Measurements from ENCODE around the gene TP53RK. TPM values are rescaled to one million over a fixed set of nuclear protein-coding genes. Genes with fewer than 3 reads are reported as not detected.

TP53RK gene
- total RNA-seq, 1 donor from 2014 or later: 19.5 TPM

GRCh38 chr20:46710153-46710913, 21.1 kb upstream of the TP53RK start:
- peaks cover 33% of the 10 kb centered on the region for H3K4me1 Mint-ChIP-seq
- no peak for DNase-seq (ENCODE audit: low read depth, low spot score)
- H3K36me3 Mint-ChIP-seq (ENCODE audit: low read depth): peaks cover 2% of the 10 kb centered on the region
- no peak for TF ChIP-seq CTCF (conservative IDR thresholded peaks at IDR 0.05)
- H3K9me3 Mint-ChIP-seq: no peaks in the 10 kb centered on the region
- H3K4me3 Mint-ChIP-seq: peak overlapping the region; percentile 90
- peak overlapping the region; percentile 82 for H3K27ac Mint-ChIP-seq (ENCODE audit: unreplicated experiment)
- no peaks in the 10 kb centered on the region for H3K27me3 Mint-ChIP-seq (ENCODE audit: low read depth)

GRCh38 chr20:46709459-46710152, 20.4 kb upstream of the TP53RK start, which contains the start of gene SLC2A10:
Gene SLC2A10 (plus strand): TSS chr20:46709649. CDS start chr20:46709737, 88 bp downstream.
- no peaks in the 10 kb centered on the region for H3K9me3 Mint-ChIP-seq
- peaks cover 2% of the 10 kb centered on the region for H3K36me3 Mint-ChIP-seq (ENCODE audit: low read depth)
- peaks cover 33% of the 10 kb centered on the region for H3K4me1 Mint-ChIP-seq
- no peak for TF ChIP-seq CTCF (conservative IDR thresholded peaks at IDR 0.05)
- peak within 1 kb of the TSS; percentile 90 for H3K4me3 Mint-ChIP-seq
- H3K27me3 Mint-ChIP-seq (ENCODE audit: low read depth): no peaks in the 10 kb centered on the region
- peak; percentile 65 for DNase-seq (ENCODE audit: low read depth, low spot score)
- H3K27ac Mint-ChIP-seq (ENCODE audit: unreplicated experiment): peak within 1 kb of the TSS; percentile 97

- peaks cover 2% of the 10 kb centered on the region for H3K36me3 Mint-ChIP-seq (ENCODE audit: low read depth)
- no peaks in the 10 kb centered on the region for H3K9me3 Mint-ChIP-seq
- peak overlapping the region; percentile 90 for H3K4me3 Mint-ChIP-seq
- H3K4me1 Mint-ChIP-seq: peaks cover 38% of the 10 kb centered on the region
- DNase-seq (ENCODE audit: low read depth, low spot score): no peak
- H3K27me3 Mint-ChIP-seq (ENCODE audit: low read depth): no peaks in the 10 kb centered on the region
- H3K27ac Mint-ChIP-seq (ENCODE audit: unreplicated experiment): peak overlapping the region; percentile 97
- no peak for TF ChIP-seq CTCF (conservative IDR thresholded peaks at IDR 0.05)
These were observed 19.8 kb upstream of the TP53RK start for GRCh38 chr20:46709055-46709458.

- no peaks in the 10 kb centered on the region for H3K27me3 Mint-ChIP-seq (ENCODE audit: low read depth)
These were observed 19.1 kb upstream of the TP53RK start for GRCh38 chr20:46708172-46708860.

More at GRCh38 chr20:46708172-46708860, 19.1 kb upstream of the TP53RK start:
- Mint-ChIP-seq H3K9me3 (no peaks in the 10 kb centered on the region), H3K27ac (ENCODE audit: unreplicated experiment) (peak overlapping the region; percentile 20), H3K36me3 (ENCODE audit: low read depth) (peaks cover 2% of the 10 kb centered on the region), H3K4me3 (peak overlapping the region; percentile 90), H3K4me1 (peaks cover 41% of the 10 kb centered on the region)
- no peak for DNase-seq (ENCODE audit: low read depth, low spot score)
- TF ChIP-seq CTCF (conservative IDR thresholded peaks at IDR 0.05): peak; percentile 47
